Non-pigmented ciliary epithelial cell (primary cell): ENCODE data around the gene DEFB108B.
"Not testable (repeated sequence)": the region's sequence is repeated elsewhere in the genome, so short reads cannot be mapped to it uniquely, and the experiment has no call there.

ENCODE experiments used
- DNase-seq: peaks from one replicate; pipeline ENCODE4 v3.0.0-alpha.2; 2010; ENCODE audit warnings: low read depth

Gene DEFB108B, protein sequence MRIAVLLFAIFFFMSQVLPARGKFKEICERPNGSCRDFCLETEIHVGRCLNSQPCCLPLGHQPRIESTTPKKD

DNA sequence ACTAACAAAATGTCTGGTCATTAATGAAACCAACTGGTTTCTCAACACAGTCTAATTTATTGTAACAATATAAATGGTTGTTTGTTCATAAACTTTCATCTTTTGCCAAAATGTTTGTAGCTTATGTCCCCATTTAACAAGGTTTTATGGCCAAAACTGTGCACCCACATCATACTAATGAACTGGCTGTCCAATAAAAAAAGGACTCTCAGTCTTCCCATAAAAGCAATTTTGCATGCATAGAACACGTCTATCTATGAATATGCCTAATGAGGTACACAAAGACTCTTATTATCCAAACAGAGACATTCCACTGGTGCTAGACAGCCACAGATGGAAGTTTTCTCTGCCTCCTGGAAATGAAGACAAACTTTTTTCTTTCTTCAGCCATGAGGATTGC, at the start of gene DEFB108B:
DEFB108B (plus strand) TSS at position 390 of the 400 bp plus-strand sequence; CDS start at position 390, 0 bp downstream.
- not testable (repeated sequence) for DNase-seq

DNA sequence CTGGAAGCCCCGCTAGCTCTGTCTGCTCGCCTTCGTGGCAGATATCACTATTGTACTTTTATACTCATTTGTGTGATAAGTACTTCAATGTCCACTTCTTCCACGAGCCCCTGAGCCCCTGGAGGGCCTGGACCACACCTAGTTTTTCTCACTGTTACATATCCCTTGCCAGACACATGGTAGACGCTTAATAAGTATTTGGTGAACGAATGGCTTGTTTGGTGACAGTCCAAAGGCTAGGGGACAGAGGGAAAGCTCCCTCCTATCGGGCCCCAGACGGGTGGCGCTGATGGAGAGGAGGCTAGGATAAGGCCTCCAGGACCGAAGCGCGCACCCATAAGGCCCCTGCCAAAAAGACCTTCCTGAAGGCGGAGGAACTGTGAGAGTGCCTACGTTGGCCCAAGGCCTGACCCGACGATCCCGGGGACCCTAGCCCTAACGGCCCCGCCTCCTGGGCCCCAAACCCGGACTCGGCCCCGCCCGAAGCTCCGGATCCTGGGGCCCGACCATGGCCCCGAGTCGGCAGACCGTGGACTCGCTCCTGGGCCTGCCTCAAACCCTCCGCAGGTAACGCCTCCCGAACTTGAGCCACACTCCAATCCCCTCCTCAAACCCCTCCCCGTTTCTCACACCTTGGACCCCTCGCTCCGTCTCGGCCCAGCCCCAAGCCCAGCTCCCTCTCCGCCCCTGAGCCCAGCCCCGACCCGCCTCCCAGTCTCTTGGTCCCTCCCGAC, 46.7 kb upstream of the DEFB108B start:
- DNase-seq: not testable (repeated sequence)

DNA sequence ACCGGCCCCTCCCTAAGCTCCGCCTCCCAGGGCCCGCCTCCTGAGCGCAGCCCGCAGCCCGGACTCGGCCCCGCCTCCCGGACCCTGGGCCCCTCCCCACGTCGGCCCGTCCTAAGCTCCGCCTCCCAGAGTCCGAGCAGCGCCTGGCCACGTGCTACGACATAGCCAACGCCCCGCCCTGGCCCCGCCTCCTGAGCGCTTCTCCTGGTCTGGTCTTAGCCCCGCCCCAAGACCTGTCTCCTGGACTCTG, 46.2 kb upstream of the DEFB108B start:
- DNase-seq: not testable (repeated sequence)

DNA sequence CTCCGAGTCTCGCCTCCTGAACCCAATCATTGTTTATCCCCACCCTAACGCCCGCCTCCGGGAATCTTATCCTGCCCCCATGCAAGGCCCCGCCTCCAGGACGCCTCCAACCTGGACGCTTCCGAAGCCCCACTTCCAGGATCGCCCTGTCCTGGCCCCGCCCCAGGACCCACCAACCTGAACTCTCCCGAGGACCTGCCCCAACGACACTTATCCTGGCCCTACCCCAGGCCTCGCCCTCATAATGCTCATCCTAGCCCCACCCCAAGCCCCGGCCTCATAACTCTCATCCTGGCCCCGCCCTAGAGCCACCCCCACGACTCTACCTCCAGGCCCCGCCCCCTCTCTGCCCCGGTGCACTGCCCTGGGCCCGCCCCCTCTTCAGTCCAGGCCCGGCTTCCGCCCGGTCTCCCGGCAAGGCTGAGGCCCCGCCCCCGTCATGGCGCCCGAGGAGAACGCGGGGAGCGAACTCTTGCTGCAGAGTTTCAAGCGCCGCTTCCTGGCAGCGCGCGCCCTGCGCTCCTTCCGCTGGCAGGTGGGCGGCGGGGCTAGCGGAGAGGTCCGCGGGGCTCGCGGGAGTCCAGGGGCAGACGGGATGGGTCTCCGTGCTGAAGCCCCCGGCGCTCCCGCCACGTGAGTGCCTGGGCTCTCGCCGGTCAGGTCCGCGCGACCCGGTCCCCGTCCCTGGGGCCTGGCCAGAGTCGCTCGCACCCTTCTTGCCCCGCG, 45.7 kb upstream of the DEFB108B start:
- peak; percentile 98 for DNase-seq

DNA sequence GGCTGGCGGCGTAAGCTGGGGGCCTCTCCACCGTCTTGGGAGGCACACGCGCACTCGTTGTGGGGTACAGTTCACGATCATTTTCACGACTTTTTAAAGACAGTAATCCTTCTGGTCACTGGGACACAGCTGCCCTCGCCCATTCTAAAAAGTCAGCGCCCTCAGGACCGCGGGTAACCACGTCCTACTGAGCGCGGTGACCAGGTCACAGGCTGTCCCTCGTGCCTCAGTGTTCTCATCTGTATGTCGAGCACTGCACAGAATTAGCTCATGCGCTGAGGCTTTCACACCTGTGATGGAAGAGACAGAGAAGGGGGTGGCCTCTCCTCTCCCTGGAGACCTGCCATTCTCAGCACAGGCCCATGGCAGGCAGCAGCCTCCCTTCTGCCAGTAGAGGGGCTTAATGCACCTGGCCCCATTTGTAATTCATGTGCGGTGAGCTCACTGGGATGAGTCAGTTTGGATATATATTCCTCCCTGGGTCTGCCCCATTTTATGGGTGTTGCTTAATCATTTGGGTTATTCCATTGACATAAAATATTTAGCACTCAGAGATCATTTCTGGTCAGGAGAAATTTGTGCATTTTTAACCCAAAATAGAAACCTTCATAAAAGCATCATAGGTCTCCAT, 45.1 kb upstream of the DEFB108B start:
- DNase-seq: not testable (repeated sequence)

DNA sequence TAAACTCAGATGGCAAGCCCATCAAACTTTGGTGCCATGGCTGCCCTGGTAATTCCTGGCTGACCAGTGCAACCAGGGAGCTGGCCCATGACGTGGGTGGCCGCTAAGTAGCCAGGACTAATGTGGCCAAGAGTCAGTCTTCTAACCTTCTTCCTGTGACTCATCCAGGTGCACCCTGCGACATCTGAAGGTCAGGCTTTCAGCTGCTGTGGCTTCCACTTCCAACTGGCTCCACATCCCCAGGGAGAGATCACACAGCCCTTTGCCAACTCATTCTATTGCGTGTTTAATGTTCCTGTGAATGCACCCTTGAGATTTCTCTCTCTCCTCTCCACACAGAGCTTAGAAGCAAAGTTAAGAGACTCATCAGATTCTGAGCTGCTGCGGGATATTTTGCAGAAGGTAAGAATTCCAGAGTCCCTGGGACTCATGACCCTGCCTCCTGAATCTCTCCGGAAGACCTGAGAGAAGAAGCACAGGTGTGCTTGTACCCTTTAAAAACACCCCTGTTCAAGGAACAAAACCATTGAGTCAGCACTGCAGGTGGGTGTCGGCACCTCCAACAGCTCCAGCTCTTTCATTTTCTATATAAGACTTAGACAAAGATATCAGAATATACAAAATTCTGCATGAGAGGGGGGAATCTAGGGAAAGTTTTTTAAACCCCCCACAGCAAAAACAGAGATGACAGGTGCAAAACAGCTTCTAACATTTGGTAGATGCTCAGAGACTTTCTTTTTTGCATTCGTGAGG, 43.4 kb upstream of the DEFB108B start:
- not testable (repeated sequence) for DNase-seq

DNA sequence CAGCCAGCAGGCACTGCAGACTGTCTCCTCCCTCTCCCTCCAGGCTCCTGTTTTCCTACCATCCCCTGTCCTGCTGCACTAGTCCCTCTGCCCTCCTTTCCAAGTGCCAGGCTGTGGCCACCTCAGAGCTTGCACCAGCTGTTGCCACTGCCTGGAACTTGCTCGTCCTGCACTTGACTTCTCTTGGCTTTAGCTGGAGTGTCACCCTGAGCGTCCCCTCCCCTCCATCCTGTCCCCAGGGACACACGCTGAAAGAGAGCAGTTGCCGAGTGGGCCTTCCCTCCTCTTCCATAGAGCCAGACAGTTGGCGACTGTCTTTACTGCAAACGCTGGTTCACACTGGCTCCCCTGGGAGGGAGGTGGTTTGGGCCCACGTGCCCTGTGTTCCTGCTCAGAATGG, 41.9 kb upstream of the DEFB108B start:
- DNase-seq: not testable (repeated sequence)

DNA sequence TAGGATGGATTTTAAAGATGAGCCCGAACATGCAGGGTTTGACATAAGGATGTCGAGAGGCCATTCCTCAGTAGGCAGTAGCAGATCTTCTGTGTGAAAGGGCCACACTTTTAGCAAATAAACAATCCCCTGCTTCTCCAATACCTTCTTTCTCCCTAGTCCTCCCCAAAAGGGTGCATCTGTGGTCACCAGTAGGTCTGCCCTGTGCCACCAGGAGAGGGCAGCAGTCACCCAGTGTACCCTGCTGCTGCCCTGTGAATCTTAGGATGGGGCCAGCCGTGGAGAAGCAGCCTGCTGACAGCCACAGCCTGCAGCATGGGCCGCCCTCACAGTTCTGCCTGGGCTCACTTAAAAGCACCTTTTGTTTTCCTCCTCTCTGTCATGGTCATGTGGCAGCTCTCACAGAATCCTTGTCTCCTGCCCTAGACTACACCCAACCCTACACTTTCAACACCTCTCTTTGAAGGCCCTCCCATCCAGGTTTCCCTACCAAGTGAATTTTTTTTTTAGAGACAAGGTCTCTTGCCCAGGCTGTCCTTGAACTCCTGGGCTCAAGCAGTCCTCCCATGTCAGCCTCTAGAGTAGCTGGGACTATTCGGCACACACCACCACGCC, 40.3 kb upstream of the DEFB108B start:
- DNase-seq: not testable (repeated sequence)

DNA sequence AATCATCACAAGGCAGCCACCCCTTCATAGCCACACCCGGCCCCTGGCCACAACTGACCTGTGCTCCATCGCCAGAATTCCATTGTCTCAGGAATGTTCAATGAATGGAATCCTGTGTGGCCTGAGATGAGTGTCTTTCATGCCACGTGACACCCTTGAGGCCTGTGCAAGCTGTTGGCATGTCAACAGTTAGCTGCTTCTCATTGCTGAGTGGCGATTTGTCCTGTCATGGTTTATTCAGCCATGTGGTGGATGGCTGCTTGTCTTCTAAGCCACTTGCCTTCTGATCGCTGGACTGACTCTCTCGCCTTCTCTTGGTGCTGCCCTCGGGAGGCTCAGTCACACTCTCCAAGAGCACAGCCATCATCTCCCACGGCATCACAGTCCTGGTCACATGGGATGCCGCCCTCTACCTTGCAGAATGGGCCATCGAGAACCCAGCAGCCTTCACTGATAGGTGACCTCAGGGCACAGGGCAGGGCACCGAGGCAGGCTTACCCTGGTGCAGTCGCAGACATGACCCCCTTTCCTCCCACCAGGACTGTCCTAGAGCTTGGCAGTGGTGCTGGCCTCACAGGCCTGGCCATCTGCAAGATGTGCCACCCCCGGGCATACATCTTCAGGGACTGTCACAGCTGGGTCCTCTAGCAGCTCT, 38.5 kb upstream of the DEFB108B start:
- peak; percentile 60 for DNase-seq

DNA sequence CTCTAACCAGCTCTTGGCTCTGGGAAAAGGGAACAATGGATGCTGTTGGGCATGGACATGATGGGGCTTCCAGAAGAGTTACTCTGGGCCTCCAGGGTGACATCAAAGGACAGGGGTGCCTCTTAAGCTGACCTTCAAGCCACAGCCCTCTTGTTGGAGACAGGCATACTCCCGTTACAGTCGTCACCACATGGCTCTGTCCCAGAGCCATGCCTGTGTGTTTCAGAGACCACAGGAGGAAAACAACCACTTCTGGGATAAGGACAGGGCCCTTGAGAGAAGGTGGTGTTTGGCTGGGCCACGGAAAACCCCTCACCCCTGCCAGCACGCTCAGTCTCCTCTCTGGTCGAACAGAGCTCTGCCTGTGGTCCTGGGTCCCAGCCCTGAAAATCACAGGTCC, 37.8 kb upstream of the DEFB108B start:
- not testable (repeated sequence) for DNase-seq

DNA sequence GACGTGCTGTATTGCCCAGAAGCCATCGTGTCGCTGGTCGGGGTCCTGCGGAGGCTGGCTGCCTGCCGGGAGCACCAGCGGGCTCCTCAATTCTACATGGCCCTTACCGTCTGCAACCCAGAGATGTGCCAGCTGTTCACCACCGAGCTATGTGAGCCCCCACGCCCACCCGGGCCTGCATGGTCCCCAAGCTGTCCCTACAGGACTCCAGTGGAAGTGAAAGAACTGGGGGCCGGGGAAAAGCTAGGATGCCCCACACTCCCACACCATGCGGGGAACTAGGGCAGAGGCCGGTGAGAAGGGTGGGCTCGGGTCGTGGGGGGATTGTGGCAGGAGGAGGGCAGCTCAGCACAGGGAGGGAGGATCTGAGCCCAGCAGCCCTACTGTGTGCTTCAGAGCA, 37.0 kb upstream of the DEFB108B start:
- DNase-seq: not testable (repeated sequence)

DNA sequence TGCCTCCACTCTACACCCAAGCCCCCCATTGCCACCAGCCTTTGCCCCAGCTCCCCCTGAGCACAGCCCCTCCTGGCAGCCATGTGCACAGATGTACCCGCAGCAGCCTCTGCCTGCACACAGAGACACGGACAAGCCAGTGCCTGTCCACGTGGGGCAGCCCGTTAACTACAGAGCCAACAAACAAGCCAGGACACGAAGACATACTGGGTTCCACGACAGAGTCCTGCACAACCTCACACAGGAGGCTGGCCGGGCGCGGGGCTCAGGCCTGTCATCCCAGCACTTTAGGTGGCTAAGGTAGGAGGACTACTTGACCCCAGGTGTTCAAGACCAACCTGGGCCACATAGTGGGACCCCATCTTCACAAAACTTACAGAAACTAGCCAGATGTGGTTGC, 36.2 kb upstream of the DEFB108B start:
- not testable (repeated sequence) for DNase-seq

DNA sequence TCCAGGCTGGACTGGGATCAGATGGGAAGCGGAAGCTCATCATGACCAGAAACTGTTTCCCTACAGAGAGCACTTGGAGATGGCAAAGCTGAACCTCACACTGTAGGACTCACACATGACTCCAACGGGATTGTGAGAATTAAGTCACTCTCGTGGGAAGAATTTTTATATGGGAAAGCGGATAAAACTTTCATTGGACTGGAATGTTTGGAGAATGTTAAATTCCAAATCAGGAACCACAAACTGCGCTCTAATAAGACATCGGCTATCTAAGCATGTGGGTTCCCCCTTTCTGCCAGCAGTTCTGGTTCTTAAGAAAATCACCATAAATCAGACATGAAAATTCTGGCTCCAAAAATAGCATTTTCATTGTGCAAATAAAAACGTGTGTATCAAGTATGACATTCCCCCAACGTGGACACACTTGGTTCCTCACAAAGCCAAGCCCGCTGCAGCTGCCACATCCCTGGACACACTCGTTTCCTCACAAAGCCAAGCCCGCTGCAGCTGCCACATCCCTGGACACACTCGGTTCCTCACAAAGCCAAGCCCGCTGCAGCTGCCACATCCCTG, 33.4 kb upstream of the DEFB108B start:
- DNase-seq: not testable (repeated sequence)

DNA sequence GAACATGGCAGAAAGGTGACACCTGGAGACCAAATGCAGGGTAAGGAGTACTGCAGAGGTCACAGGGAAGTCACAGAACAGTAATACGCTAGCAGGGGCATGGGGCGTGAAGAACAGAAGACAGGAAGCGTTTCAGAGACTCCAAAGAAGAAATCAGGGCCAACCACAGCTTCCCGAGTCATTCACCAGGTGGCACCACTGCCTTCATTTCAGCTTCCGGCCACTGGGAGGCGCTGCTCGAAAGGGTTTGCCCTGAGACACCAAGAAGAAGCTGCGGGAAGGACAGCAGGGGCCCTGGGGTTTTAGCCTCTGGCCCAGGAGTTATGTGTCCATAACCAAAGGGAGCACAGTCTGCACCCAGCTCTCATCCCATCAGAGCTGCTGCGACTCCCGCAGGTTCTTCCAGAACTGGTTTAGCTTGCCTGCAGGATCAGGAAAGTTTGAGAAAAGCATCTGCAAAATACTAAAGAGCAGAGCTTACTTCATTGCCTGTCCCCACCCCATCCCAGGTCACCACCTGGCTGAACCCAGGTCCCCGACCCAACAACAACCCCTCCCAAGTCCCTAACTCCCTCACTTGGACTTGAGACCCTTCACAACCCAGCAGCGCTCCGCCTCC, 32.6 kb upstream of the DEFB108B start:
- DNase-seq: not testable (repeated sequence)

DNA sequence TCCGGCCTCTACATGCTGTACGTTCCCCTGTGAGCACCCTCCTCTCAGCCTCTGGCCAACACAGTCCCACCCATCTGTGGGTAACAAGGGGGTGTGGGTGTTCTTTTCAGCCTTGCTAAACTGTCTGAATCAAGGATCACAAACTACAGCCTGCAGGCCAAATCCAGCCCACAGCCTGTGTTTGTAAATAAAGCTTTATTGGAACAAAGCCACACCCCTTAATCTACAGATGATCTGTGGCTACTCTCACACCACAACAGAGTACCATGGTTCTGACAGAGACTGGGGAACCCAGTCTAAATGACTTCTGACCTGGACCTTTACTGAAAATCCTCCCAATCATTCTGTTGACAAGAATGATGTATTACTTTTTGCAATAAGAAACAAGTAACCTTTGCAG, 32.0 kb upstream of the DEFB108B start:
- DNase-seq: not testable (repeated sequence)

DNA sequence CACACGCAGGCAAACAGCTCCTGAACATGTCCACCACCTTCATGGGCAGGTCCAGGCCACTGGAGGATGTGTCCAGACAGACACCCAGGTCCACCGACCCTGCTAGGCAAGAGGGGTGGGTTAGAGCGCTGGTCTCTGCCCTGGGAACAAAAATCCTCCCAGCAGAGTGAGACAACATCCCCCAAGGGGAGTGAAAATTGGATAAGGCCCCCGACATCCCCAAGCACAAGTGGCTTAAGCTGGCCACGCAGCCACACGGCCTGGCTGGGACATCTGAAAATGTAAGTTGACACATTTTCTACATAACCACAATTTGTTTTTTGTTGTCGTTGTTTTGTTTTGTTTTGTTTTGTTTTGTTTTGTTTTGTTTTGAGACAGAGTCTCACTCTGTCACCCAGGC, 30.1 kb upstream of the DEFB108B start:
- DNase-seq: not testable (repeated sequence)

DNA sequence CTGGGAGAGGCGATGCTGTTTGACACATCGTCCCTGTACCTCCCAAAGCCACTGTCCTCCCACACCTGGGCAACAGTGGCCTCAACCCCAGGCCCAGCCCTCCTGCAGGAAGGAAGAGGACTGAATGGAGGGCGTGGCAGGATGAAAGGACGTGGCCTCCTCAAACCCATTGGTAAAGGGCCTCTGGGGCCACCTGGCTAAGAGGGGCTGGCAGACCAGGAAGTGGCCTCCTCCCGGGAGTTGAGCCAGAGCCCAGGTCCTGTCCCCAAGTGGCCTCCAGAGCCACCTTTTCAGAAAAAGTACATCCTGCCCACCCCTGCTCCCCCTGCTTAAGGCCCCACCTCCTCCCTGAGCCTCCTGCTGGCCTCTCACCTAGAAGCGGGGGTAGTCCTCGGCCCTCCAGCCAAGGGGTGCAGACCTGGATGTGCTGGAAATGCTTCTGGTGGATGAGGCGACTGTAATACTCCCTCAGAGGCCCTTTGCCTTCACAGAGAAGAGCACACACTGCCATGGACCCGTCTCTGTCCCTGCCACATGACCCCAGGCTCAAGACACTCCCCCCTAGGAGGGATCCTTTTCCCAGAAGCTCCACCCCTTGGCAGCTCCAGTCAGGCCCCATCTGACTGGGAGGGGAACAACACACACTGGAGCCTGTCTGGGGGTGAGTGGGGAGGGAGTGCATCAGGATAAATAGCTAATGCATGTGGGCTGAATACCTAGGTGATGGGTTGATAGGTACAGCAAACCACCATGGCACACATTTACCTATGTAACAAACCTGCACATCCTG, 28.6 kb upstream of the DEFB108B start:
- DNase-seq: not testable (repeated sequence)

DNA sequence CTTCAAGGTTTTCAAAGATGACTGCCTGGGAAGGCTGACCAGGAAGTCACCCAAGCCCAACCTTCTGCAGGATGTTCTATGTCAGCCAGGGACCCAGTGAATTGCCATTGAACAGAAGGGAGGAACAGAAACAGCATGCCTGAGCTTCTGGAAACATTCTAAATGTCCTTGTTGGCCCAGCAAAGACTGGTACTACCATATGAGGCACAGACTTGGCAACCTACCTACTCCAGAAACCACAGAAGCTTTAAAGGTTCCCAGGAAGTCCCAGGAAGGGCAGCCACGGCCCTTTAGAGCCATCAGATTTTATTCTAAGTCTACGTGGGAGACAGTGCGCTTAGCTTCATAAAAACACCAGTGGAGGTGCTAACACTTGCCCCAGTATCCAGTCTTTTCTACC, 20.5 kb upstream of the DEFB108B start:
- not testable (repeated sequence) for DNase-seq

DNA sequence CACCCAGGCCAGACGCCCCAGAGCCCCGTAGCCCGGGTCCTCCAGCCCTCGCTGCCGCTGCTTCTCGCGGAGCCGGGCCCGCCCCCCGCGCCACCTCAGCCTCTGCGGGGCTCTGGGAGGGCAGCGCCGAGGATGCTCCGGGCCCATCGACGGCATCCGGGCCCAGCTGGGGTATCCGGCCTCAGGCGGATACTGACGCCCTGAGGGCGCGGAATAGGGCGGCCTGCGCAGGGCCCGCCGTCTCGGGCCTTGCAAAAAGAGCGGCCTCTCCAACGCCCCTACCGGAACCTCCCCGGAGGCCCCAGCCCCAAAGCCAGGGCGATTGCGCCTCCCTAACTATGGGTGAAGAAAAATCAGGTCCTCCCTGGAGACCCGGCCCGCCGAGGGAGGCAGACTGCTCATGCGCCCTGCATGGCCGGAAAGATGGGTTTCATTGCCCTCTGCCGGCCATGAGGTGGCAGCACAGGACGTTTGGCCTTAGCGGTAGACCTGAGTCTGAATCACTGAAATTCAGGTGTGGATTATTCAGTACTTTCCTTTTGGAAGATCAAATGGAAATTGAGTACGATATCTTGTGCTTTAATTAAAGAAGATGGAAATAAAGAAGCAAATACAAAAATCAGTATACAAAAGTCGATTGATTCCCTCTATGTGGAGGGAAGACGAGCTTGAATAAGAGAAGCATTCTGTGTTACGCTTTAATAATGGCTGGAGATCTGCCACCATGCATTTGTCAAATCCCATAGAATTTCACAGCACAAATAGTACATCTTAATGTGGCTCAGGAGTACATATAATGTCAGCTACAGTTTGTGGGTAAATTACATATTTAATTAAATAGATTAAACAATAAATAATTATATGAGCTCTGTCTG, 19.3 kb upstream of the DEFB108B start:
- DNase-seq: peak; percentile 6
